ENCODE data around the gene LRP8.

LRP8 gene

DNA sequence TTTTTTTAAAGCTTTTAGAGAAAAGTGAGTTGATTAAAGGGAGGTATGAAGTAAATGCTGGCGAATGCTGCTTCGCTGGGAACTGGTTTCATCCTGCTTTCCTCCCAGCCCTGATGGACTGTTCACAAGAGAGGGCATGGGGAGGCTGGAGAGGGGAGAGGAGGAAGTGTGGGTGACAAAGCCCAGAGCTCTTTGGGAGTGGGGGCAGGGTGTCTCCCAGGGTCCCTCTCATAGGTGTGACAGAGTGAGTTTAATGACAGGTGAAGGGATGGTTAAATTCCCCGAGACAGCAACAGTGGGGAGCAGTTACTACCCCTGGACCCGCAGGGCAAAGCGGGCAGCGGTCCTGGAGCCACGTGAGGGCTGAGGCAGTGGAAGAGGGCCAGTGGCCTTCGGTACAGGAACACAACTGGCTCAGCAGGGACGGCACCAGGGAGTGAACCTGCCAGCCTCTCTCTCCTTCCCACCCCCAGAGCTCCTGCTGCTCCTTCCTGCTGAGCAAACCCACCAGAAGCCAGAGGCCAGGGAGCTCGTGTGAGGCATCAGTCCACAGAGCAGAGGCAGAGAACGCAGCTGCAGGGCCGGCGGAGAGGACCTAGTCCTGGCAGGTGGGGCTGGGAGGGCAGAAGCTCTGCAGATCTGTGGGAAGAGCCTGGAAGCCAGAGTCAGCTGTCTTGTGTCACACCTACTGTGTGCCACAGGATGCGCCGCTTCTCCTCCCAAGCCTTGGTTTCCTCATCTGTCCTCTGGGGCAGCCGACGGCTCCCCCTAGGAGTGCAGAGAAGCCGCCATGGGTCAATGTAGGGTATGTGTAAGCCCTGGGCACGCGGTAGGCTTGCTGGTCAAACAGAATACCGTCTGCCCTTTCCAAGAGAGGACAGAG lies 20.9 kb upstream of the LRP8 start:
- H3K4me3 ChIP-seq (ENCODE audit: low read depth, low read length): no peak overlapping the region
- no peak for DNase-seq (ENCODE audit: low read depth)
- TF ChIP-seq, protein P1, sequence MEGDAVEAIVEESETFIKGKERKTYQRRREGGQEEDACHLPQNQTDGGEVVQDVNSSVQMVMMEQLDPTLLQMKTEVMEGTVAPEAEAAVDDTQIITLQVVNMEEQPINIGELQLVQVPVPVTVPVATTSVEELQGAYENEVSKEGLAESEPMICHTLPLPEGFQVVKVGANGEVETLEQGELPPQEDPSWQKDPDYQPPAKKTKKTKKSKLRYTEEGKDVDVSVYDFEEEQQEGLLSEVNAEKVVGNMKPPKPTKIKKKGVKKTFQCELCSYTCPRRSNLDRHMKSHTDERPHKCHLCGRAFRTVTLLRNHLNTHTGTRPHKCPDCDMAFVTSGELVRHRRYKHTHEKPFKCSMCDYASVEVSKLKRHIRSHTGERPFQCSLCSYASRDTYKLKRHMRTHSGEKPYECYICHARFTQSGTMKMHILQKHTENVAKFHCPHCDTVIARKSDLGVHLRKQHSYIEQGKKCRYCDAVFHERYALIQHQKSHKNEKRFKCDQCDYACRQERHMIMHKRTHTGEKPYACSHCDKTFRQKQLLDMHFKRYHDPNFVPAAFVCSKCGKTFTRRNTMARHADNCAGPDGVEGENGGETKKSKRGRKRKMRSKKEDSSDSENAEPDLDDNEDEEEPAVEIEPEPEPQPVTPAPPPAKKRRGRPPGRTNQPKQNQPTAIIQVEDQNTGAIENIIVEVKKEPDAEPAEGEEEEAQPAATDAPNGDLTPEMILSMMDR (IDR thresholded peaks at IDR 0.05; ENCODE audit: low read depth, low read length): no peak
- TF ChIP-seq POLR2A (IDR thresholded peaks at IDR 0.05; ENCODE audit: extremely low read depth, insufficient read length) (no peak), MYC (IDR thresholded peaks at IDR 0.05; ENCODE audit: low read depth, low read length) (no peak)
- TF ChIP-seq, protein P2, sequence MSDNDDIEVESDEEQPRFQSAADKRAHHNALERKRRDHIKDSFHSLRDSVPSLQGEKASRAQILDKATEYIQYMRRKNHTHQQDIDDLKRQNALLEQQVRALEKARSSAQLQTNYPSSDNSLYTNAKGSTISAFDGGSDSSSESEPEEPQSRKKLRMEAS (IDR thresholded peaks at IDR 0.05; ENCODE audit: low read depth, low read length): no peak

DNA sequence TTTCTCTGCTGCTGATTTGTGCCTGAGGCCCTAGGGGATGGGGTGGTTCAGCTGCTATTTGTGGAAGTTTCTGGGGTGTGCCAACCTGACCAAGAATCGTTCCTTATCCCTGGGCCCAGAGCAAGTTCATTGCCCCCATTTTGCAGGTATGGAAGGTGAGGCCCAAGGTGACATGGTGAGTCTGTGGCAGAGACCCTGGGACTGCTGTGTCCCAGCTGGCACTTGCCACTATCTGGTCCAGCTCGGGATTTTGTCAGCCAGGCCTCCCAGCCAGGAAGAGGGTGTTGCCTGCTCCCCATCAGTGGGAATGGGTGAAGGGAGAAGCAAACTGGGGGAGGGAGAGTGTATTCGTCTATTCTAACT lies 18.9 kb upstream of the LRP8 start:
- DNase-seq (ENCODE audit: low read depth): no peak
- H3K4me3 ChIP-seq (ENCODE audit: low read depth, low read length): no peak overlapping the region
- TF ChIP-seq MYC (IDR thresholded peaks at IDR 0.05; ENCODE audit: low read depth, low read length): no peak

DNA sequence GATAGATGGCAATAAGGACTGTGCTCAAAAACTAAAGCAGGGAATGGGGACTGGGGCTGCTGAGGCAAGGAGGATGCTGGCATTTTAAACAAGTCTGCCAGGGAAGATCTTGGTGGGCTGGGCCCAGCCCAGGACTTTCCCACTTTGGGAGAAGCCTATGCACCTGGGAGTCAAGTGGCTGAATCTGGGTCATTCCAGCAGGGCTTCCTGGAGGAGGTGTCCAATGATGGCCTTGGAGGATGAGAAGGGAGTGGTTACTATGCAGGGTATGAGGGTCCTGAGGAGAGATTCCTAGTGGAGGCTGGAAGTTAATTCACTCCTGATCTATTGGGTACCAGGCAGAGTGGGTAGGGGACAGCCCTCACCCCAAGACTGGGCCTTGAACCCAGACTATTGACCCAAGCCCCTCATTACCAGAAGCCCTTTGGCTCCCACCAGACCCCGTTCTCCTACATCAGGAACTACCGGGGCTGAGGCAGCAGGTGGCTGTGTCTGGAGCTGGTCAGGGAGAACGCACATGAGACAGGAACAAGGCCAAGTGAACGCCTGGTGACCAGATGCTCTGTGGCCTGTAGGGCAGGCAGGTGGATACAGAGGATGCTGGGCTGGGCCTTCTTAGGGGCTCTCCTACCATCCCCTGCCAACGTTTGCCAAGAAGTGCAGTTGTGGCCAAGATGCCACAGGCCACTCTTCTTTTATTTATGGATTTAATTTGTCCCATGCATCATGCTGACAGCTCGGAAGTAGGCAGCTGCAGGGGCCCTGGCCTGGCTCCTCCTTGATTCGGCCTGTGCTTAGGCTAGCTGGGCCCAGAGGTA lies 18.3 kb upstream of the LRP8 start:
- H3K4me3 ChIP-seq (ENCODE audit: low read depth, low read length): no peak overlapping the region
- TF ChIP-seq POLR2A (IDR thresholded peaks at IDR 0.05; ENCODE audit: extremely low read depth, insufficient read length) (no peak), MYC (IDR thresholded peaks at IDR 0.05; ENCODE audit: low read depth, low read length) (no peak)
- TF ChIP-seq, protein P1 (IDR thresholded peaks at IDR 0.05; ENCODE audit: low read depth, low read length): no peak
- TF ChIP-seq, protein P2 (IDR thresholded peaks at IDR 0.05; ENCODE audit: low read depth, low read length): no peak
- DNase-seq (ENCODE audit: low read depth): no peak

DNA sequence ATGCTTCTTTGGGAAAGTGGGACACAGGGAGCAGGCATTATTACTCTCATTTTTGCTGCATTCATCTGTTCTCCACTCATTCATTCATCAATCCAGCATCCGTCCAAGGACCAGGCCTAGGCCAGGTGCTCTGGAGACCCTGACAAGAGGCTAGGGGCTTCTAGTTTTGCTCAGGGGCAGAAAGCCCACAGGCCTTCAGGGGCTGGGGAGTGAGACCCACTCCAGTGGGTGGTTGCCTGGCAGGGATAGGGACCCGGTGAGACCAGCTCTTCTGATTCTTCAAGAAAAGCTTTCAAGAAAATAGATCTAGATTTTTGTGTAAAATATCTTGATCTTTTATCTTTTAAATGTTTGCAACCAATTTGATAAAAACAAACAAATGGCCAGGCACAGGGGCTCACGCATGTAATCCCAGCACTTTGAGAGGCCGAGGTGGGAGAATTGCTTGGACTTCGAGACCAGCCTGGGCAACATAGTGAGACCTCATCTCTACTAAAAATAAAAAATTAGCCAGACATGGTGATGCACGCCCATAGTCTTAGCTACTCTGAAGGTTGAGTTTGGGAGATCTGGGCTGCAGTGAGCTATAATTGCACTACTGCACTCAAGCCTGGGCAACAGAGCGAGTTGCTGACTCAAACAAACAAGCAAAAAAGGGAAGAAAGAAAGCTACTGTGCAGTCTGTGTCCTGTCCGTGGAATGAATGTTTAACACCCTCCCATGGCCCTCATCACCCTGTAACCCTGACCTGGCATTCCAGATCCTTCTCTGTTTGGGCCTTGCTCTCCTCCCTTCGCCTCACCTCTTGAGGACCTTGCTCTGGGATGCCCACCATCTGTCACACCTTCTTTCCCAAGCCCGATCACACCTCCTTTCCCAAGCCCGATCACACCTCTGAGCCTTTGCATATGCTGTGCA lies 17.3 kb upstream of the LRP8 start:
- no peak for DNase-seq (ENCODE audit: low read depth)
- no peak overlapping the region for H3K4me3 ChIP-seq (ENCODE audit: low read depth, low read length)
- TF ChIP-seq, protein P2 (IDR thresholded peaks at IDR 0.05; ENCODE audit: low read depth, low read length): no peak
- TF ChIP-seq MYC (IDR thresholded peaks at IDR 0.05; ENCODE audit: low read depth, low read length) (no peak), POLR2A (IDR thresholded peaks at IDR 0.05; ENCODE audit: extremely low read depth, insufficient read length) (no peak)
- TF ChIP-seq, protein P1 (IDR thresholded peaks at IDR 0.05; ENCODE audit: low read depth, low read length): no peak

DNA sequence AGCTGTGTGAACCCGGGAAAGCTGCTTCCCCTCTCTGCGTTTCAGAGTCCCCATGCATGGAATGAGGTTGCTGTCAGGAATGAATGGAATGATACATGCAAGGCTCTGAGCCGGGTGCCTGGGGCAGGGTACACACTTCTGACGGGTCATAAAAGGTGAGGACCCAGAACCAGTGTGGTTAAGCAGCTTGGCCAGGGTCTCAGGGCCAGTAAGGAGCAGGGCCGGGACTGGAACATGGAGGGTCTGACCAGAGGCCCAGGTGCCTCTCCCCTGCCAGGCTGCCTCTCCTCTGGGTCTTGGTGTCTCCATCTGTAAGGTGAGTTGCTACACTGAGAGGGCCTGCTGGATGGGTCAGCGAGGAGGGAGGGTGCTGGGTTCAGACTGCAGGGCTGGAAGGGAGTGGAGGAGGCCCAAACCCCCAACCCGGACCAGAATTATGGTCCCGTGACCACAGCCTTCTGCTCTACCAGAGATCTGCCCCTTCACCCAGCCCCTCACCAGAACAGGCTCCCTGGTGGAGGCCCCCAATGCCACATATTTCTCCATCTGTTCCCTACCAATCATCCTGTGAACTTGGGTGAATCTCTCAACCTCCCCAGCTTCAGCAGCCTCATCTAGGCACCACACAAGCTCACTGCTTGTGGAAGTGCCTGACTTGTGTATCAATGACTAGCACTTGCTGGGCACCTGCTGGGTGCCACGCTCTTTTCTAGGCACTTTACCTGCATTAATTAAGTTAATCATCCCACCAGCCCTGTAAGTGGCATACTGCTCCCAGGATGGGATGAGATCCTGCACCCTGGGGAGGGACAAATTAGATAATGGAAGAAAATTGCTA lies 16.2 kb upstream of the LRP8 start:
- no peak for TF ChIP-seq MYC (IDR thresholded peaks at IDR 0.05; ENCODE audit: low read depth, low read length)
- TF ChIP-seq, protein P2 (IDR thresholded peaks at IDR 0.05; ENCODE audit: low read depth, low read length): no peak
- TF ChIP-seq, protein P1 (IDR thresholded peaks at IDR 0.05; ENCODE audit: low read depth, low read length): no peak
- TF ChIP-seq POLR2A (IDR thresholded peaks at IDR 0.05; ENCODE audit: extremely low read depth, insufficient read length): no peak
- H3K4me3 ChIP-seq (ENCODE audit: low read depth, low read length): no peak overlapping the region
- no peak for DNase-seq (ENCODE audit: low read depth)
